HG03521 (cell line): ENCODE results near the gene BCAS1.

ENCODE experiments used
- ATAC-seq: cut with Tn5 transposase; IDR thresholded peaks from one replicate; pipeline ENCODE4 v1.9.1; 2021; ENCODE audit warnings: mild to moderate bottlenecking, moderate library complexity; ENCODE audit not compliant: unreplicated experiment

The BCAS1 gene, protein sequence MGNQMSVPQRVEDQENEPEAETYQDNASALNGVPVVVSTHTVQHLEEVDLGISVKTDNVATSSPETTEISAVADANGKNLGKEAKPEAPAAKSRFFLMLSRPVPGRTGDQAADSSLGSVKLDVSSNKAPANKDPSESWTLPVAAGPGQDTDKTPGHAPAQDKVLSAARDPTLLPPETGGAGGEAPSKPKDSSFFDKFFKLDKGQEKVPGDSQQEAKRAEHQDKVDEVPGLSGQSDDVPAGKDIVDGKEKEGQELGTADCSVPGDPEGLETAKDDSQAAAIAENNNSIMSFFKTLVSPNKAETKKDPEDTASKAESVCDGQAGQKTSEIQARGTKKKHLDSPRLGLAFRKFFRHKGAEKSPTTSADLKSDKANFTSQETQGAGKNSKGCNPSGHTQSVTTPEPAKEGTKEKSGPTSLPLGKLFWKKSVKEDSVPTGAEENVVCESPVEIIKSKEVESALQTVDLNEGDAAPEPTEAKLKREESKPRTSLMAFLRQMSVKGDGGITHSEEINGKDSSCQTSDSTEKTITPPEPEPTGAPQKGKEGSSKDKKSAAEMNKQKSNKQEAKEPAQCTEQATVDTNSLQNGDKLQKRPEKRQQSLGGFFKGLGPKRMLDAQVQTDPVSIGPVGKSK

DNA sequence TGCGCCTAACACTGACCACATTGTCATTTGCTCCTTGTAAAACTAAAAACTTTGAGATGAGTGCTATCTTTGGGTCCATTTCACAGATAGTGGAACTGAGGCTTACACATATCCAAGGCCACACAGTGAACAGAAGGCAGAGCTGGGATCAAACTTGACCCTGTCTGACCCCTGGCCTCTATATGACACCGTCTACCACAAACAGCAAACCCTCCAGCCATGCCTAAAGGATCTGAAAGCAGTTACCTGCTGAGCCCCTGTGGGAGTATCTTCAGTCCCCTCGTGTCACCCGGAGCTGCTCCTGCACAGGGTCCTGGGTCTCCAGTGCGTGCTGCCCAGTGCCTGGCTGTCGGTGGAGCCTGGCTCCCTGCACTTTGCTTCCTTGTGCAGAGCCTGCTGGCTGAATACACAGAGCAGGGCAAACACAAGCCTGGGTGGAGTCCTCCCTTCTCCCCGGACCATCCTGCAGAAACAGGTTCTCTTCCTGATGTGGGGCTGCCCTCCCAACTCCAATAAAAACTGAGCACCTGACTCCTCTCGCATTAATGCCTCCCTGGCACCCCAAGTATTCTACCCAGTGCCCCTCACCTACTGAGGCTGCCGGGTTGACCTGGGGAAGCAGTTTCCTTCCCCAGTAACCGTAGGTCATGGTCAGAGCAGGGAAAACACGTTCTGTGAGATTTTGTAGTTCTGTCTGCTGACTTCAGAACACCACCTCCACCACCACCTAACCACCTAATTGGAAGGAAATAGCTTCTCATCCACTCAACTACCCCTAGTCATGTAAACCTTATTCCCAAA is at the start of gene BCAS1:
TSS of gene BCAS1 (minus strand) at position 408 of the 801 bp plus-strand sequence. CDS start 11,876 bp downstream, outside the sequence.
- no peak for ATAC-seq

DNA sequence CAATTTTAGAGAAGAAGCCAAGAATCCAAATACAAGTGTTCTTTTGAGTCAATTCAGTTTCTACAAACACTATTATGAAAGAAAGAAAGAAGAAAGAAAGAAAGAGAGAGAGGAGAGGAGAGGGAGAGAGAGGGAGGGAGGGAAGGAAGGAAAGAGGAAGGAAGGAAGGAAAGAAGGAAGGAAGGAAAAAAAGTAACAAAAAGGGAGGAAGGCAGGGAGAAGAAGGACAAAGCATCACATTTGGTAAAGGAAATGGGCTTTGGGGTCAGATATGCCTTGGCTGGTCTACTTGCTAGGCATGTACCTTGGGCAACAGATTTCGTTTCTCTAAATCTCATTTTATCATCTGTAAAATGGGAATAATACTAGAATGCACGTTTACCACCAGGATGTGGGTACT is 49.4 kb upstream of the BCAS1 start:
- ATAC-seq: no peak

DNA sequence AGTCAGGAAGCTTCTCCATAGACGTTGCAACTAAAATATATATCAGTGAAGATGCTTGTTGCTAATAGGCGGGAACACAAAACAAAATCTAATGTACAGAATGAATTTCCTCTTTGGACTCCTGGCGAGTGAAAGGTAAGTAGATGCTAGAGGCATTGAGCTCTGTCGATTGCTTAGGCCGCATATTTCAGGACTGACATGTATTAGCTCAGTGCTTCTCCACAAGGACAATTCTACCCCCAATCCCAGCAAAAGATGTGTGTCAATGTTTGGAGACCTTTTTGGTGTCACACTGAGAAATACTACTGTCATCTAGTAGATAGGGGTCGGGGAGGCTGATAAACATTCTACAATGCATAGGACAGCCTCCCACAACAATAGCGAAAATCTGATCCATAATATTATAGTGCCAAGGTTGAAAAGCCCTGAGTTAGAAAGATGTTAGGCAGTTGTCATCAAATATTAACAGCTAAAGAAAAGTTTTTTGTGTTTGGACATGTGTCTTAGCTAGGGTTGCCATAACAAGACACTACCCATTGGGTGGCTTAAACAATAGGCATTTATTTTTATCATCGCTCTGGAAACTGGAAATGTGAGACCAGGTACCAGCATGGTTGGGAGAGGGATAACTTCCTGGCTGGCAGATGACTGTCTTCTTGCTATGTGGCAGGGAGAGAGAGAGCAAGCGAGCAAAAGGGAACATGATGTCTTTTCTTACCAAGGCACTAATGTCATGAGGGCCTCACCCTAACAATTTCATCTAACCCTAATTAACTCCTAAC is 48.0 kb upstream of the BCAS1 start:
- ATAC-seq: no peak

DNA sequence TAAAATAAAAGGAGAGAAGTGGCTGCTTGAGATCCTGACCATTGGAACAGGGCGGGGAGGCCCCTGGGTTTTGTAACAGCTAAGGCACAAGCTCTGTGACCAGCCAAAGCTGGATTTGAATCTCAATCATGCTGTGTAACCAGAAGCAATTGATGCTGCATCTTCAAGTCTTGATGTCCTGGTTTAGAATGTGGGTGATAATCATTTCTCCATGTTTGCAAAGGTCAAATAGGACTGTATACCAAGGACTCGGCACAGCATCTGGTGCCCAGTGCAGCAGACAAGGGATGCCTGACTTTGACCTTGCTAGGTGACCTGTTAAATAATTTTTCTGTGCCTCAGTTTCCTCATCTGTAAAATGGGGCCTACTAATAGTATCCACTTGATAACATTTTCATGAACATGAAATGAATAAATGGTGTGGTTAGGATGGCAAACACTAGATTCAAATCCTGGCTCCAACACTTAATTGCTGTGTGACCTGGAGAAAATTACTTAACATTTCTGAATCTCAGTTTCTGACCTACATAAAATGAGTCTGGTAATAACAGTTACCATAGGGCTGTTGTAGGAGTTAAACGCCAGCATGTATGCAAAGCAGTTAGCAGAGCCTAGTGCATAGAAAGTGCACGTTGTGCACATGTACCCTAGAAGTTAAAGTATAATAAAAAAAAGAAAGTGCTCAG is 46.3 kb upstream of the BCAS1 start:
- no peak for ATAC-seq

DNA sequence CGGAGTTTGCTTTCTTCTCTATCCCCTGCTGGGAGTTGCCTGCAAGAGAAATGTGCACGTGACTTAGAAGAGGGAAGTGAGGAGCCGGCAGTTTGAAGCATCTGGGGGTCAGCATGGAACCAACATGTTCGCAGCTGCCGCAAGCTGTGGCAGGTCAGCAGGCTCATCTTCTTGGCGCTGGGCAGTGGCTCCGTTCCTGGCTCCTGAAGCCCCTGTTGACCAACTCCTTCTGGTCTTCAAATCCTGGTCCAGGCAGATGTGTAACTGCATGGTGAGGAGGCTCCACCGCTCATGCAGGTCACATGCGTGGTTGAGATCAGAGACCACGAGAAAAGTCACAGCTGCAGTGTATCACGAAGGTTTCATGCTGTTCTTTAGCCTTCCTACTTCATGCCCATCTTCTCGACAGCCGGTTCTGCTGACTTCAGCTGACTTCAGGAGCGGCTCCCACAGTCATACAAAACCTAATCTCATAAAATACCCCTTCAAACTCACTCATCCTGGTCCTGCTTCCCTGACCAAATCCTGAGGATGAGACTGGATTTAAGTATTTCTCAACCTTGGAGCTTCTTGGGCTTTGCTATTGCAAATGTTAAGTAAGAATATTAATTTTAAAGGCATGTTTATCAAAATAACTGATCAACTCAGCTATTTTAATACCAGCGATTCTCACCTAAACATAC is 44.9 kb upstream of the BCAS1 start:
- no peak for ATAC-seq

DNA sequence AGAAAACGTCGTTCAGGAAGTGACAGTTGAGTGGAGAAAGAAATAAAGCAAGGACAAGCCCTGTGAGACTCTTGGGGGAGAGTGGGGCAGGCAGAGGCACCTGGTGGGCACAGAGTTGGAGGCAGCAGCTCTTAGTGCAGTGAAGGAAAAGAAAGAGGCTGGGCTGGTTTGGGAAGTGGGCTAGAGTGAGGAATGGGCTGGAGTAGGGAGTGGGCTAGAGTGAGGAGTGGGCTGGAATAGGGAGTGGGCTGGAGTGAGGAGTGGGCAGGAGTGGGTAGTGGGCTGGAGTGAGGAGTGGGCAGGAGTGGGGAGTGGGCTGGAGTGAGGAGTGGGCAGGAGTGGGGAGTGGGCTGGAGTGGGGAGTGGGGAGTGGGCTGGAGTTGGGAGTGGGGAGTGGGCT is 43.7 kb upstream of the BCAS1 start:
- ATAC-seq: no peak

DNA sequence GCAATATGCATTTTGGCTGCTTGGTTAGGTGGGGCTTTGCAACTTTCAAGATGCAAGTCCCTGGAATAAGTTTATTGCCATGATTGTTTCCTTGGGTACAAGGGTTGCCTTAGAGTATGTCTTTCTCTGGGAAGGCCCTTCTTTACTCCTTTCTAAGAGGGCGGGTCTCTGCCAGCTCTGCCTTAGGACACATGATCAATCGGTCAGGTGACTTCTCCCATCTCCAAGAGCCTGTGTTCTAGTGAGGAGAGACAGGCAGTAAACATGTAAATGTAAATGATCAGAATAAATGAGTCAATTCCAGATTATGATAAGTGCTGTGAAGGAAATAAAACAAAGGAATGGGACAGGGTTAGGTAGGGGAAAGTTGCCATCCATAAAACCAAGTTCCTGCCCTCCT is 43.2 kb upstream of the BCAS1 start:
- no peak for ATAC-seq

DNA sequence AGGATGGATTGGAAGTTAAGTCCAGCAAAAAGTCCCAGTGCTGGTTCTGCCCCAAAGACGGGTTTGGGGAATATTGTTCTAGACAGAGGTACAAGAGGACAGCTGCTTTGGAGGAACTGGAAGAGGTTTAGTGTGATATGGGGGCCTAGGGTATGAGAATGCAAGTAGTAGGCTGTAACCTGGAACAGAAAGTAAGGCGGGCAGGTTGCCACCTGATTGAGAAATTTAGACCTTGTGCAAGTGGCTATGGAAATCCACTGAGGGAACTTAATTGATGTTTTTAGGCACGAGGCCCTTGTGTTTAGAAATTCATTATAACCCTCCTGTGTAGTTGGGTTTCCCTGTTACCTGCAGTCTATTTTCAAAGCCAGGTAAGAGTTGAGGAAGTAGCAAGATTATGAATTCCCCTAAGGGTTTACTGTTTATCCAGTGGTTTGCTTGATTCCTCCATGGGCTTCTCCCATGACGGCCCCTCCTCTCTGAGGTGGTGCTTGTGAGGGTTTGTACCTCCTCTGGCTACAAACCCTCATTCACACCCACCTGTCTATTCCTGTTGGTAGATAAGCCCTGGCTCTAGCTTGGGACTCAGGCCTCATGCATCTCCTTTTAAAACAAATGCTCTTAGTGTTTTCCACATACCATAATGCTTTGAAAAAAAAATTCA is 42.0 kb upstream of the BCAS1 start:
- no peak for ATAC-seq

DNA sequence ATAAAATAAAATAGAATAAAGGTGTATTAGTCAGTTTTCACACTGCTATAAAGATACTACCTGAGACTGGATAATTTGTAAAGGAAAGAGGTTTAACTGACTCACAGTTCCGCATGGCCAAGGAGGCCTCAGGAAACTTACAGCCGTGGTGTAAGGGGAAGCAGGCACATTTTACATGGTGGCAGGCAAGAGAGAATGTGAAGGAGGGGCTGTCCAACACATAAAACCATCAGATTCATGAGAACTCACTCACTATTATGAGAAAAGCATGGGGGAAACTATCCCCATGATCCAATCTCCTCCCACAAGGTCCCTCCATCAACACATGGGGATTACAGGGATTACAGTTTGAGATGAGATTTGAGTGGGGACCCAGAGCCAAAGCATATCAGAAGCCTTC is 41.1 kb upstream of the BCAS1 start:
- ATAC-seq: no peak

DNA sequence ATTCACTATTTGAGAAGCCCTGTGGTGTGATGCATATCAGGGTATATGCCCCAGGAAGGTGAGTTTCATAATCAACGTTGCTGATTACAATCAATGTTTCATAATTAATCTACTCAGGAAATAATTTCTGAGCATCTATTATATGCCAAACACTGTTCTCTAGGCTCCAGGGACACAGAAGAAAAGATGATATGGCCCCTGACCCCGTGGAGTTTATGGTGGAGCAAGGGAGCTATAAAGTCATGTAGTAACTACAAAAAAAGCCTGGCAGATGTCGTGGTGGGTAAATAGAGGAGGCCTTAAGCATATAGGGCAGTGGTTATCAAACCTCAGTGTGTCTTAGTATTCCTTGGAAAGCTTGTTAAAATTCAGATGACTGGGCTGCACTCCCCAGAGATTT is 40.1 kb upstream of the BCAS1 start:
- no peak for ATAC-seq

DNA sequence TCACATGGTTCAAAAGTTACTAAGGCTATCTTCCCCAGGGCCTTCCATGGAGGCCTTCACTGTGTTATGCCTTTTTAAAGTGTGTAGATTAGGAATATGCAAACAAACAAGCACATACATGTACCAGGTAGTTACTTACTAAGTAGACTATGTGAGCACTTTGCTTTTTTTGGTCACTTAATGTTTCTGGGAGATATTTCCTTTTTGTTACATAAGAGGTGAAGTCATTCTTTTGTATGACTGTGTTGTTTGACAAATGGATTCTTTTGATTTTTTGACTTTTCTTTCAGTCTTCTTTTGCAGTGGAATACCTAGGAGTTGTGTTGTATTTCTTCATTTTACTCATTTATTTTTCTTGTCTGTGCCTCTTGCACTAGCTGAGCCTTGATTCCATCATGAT is 39.6 kb upstream of the BCAS1 start:
- no peak for ATAC-seq

DNA sequence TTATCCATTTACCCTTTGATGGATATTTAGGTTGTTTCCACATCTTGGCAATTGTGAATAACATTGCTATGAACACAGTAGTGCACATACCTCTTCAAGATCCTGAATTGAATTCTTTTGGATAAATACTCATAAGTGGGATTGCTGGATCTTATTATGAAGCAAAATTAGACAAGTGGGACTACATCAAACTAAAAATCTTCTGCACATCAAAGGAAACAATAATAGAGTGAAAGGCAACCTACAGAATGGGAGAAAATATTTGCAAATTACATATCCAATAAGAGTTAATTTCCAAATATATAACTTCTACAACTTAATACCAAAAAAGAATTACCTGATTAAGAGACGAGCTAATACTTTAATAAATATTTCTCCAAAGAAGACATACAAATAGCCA is 38.4 kb upstream of the BCAS1 start:
- ATAC-seq: no peak

DNA sequence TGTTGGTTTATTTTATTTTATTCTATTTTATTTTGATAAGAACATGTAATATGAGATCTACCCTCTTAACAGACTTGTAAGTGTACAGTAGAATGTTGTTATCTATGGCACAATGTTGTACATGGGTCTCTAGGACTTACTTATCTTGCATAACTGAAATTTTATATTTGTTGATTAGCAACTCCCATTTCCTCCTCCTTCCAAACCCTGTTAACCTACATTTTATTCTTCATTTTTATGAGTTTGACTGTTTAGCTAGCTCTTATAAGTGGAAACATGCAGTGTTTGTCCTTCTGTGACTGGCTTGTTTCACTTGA is 37.9 kb upstream of the BCAS1 start:
- ATAC-seq: no peak

DNA sequence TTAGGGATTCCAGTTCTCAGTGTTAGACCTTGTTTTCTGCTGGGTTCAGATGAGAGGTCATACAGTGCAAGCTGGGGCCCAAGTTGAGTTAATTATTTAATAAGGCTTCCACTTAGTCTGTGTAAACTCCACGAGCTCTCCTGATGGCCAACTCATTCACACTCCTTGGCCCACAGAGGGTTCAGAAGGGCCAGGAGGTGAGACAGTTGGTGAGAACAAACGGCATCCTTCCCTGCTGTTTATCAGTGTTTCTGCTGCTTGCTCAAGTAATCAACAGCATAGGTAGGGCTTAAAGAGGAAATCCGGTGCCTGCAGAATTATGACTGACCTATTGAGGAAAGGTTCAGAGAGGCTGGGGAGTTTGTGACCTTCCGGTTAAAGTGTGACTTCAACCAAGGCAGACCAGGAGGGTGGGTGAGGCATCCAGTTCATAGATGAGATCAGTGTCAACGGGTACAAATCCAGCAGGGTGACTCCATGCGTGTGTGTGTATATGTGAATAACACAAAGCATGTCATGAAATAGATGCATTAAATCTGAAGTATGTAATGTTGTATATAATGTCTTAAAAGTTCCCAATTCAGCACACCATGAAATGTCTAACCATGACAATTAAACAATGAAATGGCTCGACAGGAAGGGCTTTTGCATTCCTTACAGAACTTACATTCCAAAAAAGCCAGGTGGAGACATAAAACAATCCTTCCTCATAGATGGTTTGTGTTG is 37.4 kb upstream of the BCAS1 start:
- ATAC-seq: no peak

DNA sequence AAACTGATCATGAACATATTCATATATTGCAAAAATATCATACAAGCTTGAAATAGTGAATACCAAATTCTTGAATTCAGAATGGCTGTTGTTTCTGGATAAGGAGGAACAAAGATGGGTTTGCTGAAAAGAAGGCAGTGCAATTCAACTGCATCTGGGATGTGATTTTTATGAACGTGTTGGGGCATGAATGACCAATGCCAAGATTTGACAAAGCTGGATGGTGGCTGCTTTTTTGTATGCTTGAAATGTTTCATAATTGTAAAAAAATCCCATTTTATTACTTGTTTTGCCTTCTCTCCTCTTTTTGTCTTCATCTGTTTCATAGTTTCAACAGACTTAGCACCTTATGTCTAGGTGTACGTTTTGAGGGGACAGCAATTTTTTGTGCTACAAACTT is 36.8 kb upstream of the BCAS1 start:
- ATAC-seq: no peak

DNA sequence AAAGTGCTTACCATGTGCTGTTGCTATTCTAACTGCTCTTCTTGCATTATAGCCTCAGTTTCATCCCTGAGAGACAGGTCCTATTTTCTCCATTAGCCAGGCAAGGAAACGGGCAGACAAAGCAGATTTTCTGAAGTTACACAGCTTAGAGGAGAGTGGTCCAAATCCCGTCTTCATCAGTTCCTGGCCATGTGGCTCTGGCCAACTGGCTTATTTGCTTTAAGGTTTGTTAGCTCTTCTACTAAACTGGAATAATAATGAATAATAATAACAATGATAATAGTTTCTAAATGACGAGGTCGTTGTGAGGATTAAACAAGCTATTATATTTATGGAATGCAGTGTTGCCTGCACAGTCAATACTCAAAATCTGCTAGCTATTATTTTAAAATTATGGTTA is 35.8 kb upstream of the BCAS1 start:
- no peak for ATAC-seq

DNA sequence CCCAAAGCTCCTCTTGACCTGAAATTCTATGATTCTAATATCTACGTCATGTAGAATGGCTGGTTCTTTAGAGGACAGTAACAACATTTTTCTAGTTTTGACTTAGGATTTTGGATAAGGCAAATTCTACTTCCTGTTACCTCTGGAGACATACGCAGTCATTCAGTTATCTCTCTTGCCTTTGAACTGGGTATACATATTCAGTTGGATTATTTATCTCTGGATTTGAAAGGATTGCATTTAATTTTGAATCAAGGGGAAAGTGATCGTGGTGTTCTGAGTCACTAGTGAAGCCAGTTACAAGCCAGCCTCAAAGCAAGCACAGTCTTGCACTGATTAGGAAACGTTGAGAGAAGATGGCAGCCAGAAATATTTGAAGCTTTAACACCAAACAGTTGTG is 35.3 kb upstream of the BCAS1 start:
- no peak for ATAC-seq

DNA sequence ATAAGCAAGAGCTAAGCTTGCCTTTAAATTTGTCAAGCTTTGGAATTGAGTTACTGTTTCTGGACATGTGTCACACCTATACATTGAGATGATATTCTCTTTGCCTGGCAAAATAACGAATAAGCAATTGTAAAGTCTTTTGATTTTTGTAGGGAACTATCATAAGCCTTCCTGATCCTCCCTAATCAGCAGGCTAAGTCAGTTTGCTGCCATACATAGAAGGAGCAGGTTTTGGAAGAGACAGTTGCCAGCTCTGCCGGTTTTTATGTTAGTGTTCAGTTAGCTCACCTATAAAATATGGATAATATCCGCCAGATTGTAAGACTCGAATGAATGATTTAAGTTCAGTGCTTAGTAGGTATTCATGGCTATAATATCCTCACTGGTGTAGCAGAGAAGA is 34.4 kb upstream of the BCAS1 start:
- ATAC-seq: no peak
